C1 segment of cervical spinal cord (tissue), 14 donors: ENCODE results near the gene EP400.

ENCODE experiments used
- DNase-seq, 14 donors: peaks; one replicate each; lab custom pipeline; 2025; lab: John Stamatoyannopoulos, UW

Gene EP400

GRCh38 chr12:131912518-131913274 is 37.0 kb upstream of the EP400 start:
- DNase-seq = peak in 10 of 14 donors; percentile 11 to 83 (median 36)

GRCh38 chr12:131913666-131914065 is 36.1 kb upstream of the EP400 start:
- DNase-seq = no peak

GRCh38 chr12:131914179-131914702 is 35.5 kb upstream of the EP400 start:
- no peak for DNase-seq

- no peak for DNase-seq
Observed at GRCh38 chr12:131915000-131915689, 34.6 kb upstream of the EP400 start.

GRCh38 chr12:131915823-131916222 is 33.9 kb upstream of the EP400 start:
- DNase-seq = no peak

- DNase-seq = no peak
Observed at GRCh38 chr12:131916306-131917138, 33.2 kb upstream of the EP400 start.

- DNase-seq = no peak
Observed at GRCh38 chr12:131917139-131917710, 32.5 kb upstream of the EP400 start.

- DNase-seq = no peak
Observed at GRCh38 chr12:131917711-131918306, 31.9 kb upstream of the EP400 start.

GRCh38 chr12:131918311-131919050 is 31.3 kb upstream of the EP400 start:
- DNase-seq = no peak

GRCh38 chr12:131919051-131919347 is 30.7 kb upstream of the EP400 start:
- no peak for DNase-seq

- DNase-seq = no peak
Observed at GRCh38 chr12:131919366-131920156, 30.2 kb upstream of the EP400 start.

- no peak for DNase-seq
Observed at GRCh38 chr12:131920157-131920508, 29.6 kb upstream of the EP400 start.

GRCh38 chr12:131920902-131921840 is 28.6 kb upstream of the EP400 start:
- DNase-seq = no peak

- DNase-seq = no peak
Observed at GRCh38 chr12:131921866-131922769, 27.6 kb upstream of the EP400 start.

- DNase-seq = no peak
Observed at GRCh38 chr12:131922772-131923171, 27.0 kb upstream of the EP400 start.

GRCh38 chr12:131923260-131923659 is 26.5 kb upstream of the EP400 start:
- no peak for DNase-seq

GRCh38 chr12:131927110-131928079 is 22.3 kb upstream of the EP400 start:
- no peak for DNase-seq
